GM19452 (cell line): ENCODE measurements around the gene HDHD2.
"Not testable (repeated sequence)": the region's sequence is repeated elsewhere in the genome, so short reads cannot be mapped to it uniquely, and the experiment has no call there.

Source experiments
- ATAC-seq: cut with Tn5 transposase; IDR thresholded peaks from one replicate; pipeline ENCODE4 v1.9.1; 2021; ENCODE audit not compliant: unreplicated experiment

The HDHD2 gene, protein sequence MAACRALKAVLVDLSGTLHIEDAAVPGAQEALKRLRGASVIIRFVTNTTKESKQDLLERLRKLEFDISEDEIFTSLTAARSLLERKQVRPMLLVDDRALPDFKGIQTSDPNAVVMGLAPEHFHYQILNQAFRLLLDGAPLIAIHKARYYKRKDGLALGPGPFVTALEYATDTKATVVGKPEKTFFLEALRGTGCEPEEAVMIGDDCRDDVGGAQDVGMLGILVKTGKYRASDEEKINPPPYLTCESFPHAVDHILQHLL

DNA sequence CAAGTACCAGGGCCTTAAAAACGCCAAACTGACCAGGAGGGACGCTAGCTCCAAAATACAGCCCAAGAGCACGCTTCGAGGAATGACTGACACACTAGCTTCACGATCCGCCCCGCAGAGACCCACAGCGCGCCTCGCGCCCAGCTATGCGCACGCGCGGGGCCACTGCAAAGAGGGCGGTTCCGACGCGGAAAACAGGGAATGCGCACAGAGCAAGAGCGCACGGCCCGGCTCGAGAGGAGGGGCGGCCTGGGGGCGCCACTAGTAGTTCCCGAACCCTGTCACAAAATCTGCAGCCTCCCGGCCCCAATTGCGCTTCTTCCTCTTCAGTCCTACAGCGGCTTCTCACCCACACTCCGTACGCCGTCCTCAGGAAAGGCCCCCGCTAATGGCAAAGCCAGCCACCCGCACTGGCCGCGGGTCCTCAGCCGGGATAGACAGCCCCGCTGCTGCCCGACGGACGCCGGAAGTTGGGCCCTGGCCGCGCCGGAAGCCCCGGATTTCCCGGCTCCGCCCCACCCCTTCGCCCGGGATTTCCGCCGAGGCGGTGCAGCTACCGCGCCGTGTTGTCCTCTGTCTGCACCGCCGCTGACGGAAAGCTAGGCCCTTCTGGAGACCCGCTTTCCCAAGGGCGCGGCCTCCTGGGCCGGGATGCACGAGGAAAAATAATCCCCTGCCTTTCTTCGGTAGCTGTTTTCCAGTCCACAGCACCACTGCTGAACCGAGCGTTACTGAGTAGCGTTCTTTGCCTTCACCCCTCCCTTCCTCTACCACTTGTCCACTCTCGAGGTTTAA lies at the start of gene HDHD2:
Gene HDHD2 (minus strand): TSS at position 472 of the 795 bp plus-strand sequence. CDS start 14,061 bp downstream, outside the sequence.
- ATAC-seq: peak; percentile 88

DNA sequence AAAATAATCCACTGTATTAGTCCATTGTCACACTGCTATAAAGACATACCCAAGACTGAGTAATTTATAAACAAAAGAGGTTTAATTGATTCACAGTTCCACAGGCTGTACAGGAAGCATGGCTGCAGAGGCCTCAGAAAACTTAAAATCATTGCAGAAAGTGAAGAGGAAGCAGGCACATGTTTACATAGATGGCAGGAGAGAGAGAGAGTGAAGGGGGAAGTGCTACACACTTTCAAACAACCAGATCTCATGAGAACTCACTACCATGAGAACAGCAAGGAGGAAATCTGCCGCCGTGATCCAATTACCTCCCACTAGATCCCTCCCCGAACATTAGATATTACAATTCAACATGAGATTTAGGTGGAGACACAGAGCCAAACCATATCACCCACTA lies 45.7 kb upstream of the HDHD2 start:
- ATAC-seq: not testable (repeated sequence)

DNA sequence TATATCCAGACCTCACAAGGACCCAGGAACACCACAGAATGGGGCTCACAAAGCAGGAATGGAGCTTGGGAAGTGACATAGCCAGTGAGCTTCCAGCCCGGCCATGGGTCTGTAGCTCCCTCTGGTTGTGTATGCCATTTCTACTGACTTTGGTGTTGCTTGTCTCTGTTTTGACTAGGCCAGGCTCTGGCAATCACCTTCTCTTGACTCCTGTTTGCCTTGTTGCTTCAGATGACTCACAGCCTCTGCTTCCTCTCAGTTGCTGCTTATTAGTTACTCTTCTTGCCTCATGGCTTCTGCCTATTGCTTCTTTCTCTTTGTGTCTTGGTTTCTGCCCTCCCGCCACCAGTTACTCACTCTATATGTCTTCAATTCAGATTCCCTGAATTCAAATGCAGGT lies 41.7 kb upstream of the HDHD2 start:
- ATAC-seq: no peak

DNA sequence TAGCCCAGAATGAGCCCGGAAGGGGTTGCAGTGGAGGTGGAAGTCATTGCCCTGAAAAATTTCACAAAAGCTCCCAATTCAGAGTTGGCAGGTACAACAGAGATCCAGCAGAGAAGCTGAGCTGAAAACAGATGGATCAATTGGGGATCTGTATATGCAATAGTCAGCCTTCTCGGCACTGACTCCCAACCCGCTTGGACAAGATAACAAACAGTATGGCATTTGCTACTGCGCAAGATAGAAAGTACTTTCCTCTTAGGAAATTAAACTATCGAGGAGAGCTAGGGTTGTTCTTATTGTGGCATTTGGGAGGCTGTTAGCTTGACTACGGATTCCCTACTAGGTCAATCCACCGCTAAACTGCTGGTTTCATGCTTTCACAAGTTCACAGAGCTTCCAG lies 37.4 kb upstream of the HDHD2 start:
- ATAC-seq: no peak

DNA sequence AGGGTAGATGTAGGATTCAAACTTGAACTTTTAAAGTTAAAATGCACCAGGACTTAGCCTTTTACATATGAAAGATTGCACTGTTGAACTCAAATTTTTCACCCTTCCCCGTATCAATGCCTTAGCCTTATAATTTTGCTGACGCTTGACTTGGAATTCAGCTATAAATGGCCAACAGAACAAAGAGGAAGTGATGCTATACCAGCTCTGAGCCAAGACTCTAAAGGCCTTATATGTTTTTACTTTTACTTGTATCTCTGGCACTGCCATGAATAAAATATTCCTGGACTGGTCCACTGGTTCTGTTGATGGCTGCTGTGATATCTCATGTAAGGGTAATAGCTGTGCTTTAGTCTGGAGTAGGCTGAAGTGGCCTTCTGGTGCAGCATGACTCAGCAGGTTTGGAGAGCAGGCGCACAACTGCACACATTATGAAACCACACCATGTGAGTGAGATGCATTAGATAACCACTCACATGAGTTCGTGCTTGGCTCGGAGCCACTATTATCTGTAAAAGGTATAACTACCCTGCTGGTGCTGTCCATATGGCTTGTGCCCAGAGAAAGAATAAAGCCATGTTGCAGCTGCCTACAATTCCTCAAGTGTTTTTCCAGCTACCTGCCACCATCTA lies 34.2 kb upstream of the HDHD2 start:
- ATAC-seq: no peak

DNA sequence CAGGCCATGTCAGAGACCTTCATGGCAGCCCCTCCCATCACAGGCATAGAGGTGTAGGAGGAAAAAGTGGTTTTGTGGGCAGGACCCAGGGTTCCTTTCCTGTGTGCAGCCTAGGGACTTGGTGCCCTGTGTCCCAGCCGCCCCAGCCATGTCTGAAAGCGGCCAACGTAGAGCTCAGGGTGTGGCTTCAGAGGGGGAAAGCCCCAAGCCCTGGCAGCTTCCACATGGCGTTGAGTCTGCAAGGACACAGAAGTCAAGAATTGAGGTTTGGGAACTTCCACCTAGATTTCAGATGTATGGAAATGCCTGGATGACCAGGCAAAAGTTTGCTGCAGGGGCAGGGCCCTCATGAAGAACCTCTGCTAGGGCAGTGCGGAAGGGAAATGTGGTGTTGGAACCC lies 31.9 kb upstream of the HDHD2 start:
- ATAC-seq: not testable (repeated sequence)

DNA sequence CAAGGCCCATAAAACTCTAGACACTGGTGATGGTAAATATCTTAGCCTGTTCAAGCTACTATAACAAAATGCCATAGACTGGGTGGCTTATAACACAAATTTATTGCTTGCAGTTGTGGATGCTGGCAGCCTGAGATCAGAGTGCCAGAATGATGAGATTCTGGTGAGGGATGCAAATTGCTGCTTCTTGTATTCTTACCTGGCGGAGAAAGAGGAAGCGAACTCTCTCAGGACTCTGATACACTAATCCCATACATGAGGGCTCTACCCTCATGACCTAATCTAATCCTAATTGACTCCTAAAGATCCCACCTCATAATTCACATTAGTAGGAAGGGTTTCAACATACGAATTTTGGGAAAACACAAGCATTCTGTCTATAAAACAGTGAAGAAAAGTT lies 30.5 kb upstream of the HDHD2 start:
- no peak for ATAC-seq

DNA sequence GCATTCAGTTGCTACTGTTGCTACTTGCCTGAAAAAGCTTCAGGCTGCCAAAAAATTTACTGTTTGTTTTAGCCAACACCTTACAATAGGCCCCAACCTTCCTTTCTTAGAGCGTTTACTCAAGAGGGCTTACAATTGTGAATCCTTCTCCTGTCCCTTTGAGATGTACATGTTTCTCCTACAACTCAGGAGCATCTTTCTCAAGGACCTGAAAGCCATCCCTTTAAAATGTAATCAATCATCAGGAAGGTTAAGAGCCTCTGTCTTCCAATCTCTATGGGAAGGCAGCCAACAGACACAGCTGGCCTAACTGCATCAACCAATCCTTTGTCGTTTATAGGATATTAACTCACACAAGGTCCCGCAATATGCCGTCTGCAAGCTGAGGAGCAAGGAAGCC lies 29.2 kb upstream of the HDHD2 start:
- ATAC-seq: no peak

DNA sequence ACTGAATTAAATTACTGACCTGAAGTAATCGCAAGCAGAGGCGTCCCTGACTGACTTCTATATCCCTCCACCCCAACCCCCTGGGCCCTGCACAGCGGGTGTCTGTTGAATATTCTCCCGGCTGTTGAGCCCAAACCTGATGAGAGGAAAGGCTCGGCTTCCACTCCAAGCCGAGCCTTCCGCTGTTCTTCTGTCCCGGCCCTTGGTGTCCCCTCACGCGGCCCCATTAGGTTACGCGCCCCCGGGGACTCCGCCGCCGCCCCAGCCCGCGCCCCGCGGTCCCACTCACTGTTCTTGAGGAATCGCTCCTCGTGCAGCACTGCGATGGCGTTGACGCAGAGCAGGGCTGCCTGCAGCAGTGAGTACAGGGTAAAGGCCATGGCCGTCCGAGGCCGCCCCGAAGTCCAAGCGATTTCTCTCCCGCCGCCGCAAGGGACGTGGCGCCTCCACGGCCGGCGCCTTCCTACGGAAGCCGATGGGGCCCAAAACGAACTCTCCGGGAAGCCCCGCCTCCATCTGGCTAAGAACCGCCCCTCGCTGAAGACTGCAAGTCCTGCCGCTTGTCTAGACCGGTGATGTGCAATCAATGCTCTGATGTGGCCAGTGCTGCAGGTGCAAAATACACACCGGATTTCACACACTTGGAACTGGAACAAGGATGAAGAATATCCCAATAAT lies 25.7 kb upstream of the HDHD2 start, which contains the start of gene IER3IP1:
Gene IER3IP1 (minus strand): TSS at position 467 of the 678 bp plus-strand sequence. CDS start 87 bp downstream, at position 380.
- ATAC-seq: peak; percentile 92

DNA sequence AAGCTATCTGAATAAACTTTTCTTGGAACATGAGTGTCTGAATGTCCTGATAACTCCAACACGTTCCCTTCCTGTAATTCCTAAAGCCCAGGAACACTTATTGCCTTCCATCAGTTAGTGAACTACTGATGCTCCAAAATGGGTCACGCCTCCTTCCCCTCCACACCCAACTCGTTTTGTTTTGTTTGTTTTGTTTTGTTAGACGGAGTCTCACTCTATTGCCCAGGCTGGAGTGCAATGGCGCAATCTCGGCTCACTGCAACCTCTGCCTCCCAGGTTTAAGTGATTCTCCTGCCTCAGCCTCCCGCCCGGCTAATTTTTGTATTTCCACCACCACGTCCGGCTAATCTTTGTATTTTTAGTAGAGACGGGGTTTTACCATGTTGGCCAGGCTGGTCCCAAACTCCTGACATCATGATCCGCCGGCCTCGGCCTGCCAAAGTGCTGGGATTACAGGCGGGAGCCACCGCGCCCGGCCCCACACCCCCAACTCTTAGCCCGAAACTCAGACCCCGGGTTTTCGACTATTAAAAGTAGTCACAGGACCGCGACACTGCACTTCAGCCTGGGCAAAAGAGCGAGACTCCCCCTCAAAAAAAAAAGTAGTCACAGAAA lies 25.1 kb upstream of the HDHD2 start:
- peak; percentile 12 for ATAC-seq

DNA sequence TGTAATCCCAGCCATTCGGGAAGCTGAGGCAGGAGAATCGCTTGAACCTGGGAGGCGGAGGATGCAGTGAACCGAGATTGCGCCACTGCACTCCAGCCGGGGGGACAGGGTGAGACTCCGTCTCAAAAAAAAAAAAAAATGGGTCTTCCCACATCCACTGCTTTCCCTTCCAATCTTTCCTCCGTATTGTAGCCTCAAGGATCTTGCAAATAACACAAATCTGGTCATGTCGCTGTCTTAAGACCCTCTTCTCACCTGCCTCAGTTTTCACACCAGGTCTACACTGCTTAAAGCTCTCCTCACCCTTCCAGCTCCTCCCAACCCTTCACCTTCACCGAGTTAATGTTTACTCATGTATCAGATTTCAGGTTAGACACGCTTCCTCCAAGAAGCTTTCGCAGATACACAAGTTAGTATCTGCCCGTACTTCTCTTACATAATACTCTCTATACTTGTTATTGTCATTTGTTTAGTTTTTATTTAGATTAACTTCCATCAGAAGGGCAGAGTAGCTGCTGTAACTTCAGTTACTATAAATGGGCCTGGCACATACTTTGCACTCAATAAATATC lies 24.3 kb upstream of the HDHD2 start:
- no peak for ATAC-seq

DNA sequence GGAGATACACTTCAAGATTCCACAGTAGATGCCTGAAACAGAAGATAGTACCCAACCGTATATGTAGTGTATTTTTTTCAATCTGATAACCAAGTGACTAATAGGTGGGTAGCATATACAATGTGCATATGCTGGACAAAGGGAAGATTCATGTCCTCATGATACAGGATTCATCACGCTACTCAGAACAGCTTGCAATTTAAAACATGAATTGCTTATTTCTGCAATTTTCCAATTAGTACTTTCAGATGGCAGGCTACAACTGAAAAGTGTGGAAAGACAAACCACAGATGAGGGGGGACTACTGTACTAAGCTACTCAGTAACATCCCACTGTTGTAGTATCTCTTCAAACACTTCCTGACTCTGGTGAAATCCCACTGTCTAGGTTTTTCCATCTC lies 22.2 kb upstream of the HDHD2 start:
- ATAC-seq: no peak

DNA sequence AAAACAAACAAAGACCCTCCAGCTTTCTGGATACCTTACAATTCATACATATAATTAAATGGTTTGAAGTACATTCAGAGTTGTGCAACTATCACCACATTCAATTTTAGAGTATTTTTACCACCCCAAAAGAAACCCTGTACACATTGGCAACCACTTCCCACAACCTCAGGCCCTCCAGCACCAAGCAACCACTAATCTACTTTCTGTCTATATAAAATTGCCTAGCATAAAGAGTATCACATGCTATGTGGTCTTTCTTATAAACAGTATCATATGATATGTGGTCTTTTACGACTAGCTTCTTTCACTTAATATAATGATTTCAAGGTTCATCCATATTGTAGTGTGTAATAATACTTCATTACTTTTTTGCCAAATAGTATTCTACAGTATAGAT lies 18.6 kb upstream of the HDHD2 start:
- no peak for ATAC-seq

DNA sequence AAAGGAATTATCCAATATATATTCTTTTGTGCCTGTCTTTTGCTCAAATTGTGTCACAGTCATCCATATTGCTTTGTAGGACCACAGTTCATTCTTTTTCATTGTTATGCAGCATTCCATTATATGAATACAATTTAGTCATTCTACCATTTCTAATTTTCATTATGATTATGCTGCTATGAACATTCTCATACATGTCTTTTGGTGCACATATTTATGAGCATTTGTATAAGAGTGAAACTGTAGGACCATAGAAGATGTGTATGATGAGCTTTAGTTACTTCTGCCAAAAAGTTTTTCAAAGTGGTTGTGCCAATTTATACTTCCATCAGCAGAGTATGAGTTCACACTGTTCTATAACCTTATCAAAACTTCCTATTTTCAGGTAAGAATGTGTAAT lies 18.2 kb upstream of the HDHD2 start:
- ATAC-seq: no peak

DNA sequence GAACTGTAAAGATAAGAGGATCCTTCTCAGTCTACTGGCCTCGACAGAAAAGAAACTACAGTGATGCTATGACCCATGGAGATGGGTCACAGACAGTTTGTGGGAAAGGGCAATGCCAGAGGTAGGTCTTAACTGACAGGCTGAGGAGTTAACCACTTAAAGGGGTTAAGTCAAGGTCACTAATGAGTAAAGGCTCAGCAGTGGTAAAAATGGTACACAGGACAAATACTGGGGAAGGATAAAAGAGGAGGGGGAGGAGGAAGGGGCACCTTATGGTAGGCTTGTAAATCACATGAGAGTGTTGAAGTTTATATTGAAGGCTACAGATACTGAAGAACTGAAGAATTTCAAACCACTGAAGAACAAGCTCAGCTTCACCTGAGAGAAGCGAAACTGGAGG lies 16.0 kb upstream of the HDHD2 start:
- ATAC-seq: no peak

DNA sequence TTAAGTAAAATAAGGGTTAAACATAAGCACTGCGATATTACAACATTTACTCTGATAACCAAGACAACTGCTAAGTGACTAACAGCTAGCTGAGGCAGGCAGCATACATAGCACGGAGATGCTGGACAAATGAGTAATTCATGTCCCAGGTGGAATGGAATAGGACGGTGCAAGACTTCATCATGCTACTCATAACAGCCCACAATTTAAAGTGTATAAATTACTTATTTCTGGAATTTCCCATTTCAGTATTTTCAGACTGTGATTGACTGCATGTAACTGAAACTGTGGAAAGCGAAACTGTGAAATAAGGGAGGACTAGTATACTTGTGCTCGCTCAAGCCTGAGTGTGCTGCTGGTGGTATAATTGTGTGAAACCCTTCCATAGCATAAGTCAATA lies 12.9 kb upstream of the HDHD2 start:
- peak; percentile 85 for ATAC-seq

DNA sequence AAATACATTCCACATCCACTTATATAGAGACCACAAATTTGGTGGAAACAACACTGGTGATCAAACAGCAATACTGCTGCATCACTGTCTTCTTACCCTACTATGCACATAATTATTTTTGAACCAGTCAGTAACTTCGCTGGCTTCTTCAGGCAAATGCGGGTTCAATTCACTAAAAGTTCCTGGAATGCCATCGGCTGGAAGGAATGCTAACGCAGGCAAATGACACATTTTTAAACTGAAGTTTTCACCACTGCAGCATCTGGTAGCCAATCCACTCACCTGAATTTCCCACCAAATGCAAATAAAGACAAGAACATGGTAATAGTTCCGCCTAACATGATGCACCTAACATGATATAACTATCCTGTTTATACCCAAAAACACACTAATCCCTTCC lies 10.0 kb upstream of the HDHD2 start:
- no peak for ATAC-seq

DNA sequence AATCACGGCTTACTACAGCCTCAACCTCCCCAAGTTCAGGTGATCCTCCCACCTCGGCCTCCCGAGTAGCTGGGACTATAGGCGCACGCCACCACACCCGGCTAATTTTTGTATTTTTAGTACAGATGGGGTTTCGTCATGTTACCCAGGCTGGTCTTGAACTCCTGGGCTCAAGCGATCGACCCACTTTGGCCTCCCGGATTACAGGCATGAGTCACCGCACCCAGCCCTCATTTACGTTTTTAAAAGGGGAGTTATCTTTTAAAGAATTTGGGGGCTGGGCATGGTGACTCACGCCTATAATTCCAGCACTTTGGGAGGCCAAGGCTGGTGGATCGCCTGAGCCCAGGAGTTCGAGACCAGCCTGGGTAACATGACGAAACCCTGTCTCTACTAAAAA lies 8.1 kb upstream of the HDHD2 start:
- ATAC-seq: not testable (repeated sequence)

DNA sequence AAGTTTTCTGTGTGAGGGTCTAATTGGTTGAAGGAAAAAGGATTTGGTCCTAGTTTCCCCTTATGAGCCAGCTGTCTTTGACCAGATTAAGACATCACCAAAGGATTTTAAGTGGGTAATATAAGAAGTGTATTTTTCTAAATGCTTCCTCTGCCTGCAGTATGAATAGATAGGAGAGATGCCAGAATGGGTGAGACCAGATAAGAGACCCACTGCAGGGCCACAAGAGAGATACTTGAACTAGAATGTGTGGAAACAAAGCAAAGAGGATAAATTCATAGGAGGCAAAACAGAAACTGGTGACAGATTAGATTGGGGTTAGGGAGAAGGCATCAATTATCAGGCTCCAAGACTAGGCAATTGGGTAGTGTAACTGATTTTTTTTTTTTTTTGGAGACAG lies 1.1 kb upstream of the HDHD2 start:
- ATAC-seq: no peak

DNA sequence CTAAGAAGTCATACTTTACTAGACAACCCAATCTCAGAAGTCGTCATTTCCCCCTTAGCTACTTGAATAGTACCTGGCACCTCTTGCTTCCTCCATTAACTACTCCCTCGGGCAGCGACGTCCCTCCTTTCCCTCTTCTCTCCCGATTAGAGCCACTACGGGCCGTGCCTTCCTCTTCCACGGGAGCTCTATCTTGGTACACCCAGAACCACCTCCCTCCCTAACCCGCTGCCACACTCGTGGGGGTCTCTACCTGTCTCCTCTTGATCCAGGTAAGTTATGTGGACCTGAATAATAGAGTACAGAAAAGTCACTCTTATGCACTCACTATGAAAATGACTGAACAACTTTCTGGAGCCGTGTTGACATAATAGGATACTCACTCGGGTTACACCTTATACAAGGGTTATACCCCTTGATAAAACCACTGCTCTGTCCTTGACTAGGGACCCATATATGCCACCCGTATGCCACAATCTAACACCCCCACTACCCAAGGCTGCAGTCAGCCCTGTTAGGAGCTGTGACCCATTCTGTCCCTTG lies 595 bp upstream of the HDHD2 start:
- ATAC-seq: no peak
